H9 (cell line): ENCODE results near the gene SARNP. TPM values are rescaled to one million over a fixed set of nuclear protein-coding genes. Genes with fewer than 3 reads are reported as not detected.

Experiments used
- DNase-seq: peaks from one replicate; pipeline ENCODE4 v3.0.0-alpha.2; 2017
- H2AFZ ChIP-seq: one replicate; pipeline ENCODE4 v1.6.1; 2013; ENCODE audit warnings: mild to moderate bottlenecking, low read length, control low read depth, moderate library complexity
- H2AK5ac ChIP-seq: 2 replicates; pipeline ENCODE4 v1.6.1; 2013; ENCODE audit warnings: low read length, control low read depth, mixed read lengths; ENCODE audit not compliant: insufficient read length
- H2BK120ac ChIP-seq: one replicate; pipeline ENCODE4 v1.6.1; 2013; ENCODE audit warnings: low read depth, mild to moderate bottlenecking, low read length, control low read depth, inconsistent platforms; ENCODE audit not compliant: poor library complexity, severe bottlenecking
- H2BK12ac ChIP-seq: 2 replicates; pipeline ENCODE4 v1.6.1; 2013; ENCODE audit warnings: low read length, control low read depth, mixed read lengths, low read depth; ENCODE audit not compliant: insufficient read length
- H2BK15ac ChIP-seq: 2 replicates; pipeline ENCODE4 v1.6.1; 2013; ENCODE audit warnings: low read depth, low read length, control low read depth
- H2BK20ac ChIP-seq: one replicate; pipeline ENCODE4 v1.6.1; 2013; ENCODE audit warnings: low read depth, mild to moderate bottlenecking, low read length, control low read depth, inconsistent platforms; ENCODE audit not compliant: poor library complexity, severe bottlenecking
- H2BK5ac ChIP-seq: 2 replicates; pipeline ENCODE4 v1.6.1; 2013; ENCODE audit warnings: low read length, control low read depth, mixed read lengths; ENCODE audit not compliant: insufficient read length
- H3K14ac ChIP-seq: 2 replicates; pipeline ENCODE4 v1.6.1; 2013; ENCODE audit warnings: low read length, control low read depth; ENCODE audit not compliant: insufficient read depth
- H3K18ac ChIP-seq: 2 replicates; pipeline ENCODE4 v1.6.1; 2013; ENCODE audit warnings: low read depth, mild to moderate bottlenecking, mixed read lengths, low read length, control low read depth; ENCODE audit not compliant: insufficient read length
- H3K23ac ChIP-seq: 2 replicates; pipeline ENCODE4 v1.6.1; 2013; ENCODE audit warnings: low read length, control low read depth, mixed read lengths, low read depth; ENCODE audit not compliant: insufficient read length
- H3K23me2 ChIP-seq: 2 replicates; pipeline ENCODE4 v1.6.1; 2013; ENCODE audit warnings: low read depth, mild to moderate bottlenecking, mixed read lengths, low read length, control low read depth; ENCODE audit not compliant: insufficient read length, poor library complexity, severe bottlenecking
- H3K27ac ChIP-seq: 2 replicates; pipeline ENCODE4 v1.5.1; 2013; ENCODE audit warnings: low read length, control low read depth, mixed read lengths, low read depth; ENCODE audit not compliant: insufficient read length
- H3K27me3 ChIP-seq: 2 replicates; pipeline ENCODE4 v1.6.1; 2013; ENCODE audit warnings: low read length, control low read depth, inconsistent platforms; ENCODE audit not compliant: insufficient read depth
- H3K4ac ChIP-seq: 2 replicates; pipeline ENCODE4 v1.6.1; 2013; ENCODE audit warnings: low read depth, mild to moderate bottlenecking, control low read depth, inconsistent platforms, low read length, moderate library complexity
- H3K4me1 ChIP-seq: 2 replicates; pipeline ENCODE4 v1.6.1; 2013; ENCODE audit warnings: low read length, control low read depth, inconsistent platforms; ENCODE audit not compliant: insufficient read depth
- H3K4me2 ChIP-seq: 2 replicates; pipeline ENCODE4 v1.6.1; 2013; ENCODE audit warnings: low read length, control low read depth, mixed read lengths; ENCODE audit not compliant: insufficient read length, insufficient read depth
- H3K56ac ChIP-seq: 2 replicates; pipeline ENCODE4 v1.6.1; 2013; ENCODE audit warnings: low read depth, mild to moderate bottlenecking, mixed read lengths, low read length, control low read depth; ENCODE audit not compliant: insufficient read length
- H3K79me1 ChIP-seq: 2 replicates; pipeline ENCODE4 v1.6.1; 2013; ENCODE audit warnings: low read depth, mild to moderate bottlenecking, moderate library complexity, low read length, control low read depth, inconsistent platforms; ENCODE audit not compliant: insufficient read depth, poor library complexity, severe bottlenecking
- H3K79me2 ChIP-seq: 2 replicates; pipeline ENCODE4 v1.6.1; 2013; ENCODE audit warnings: low read length, control low read depth, inconsistent platforms; ENCODE audit not compliant: insufficient read depth
- H3K9ac ChIP-seq: 2 replicates; pipeline ENCODE4 v1.6.1; 2013; ENCODE audit warnings: low read length, control low read depth, mixed read lengths; ENCODE audit not compliant: insufficient read length; ENCODE audit errors: extremely low read depth
- H3K9me3 ChIP-seq: one replicate; pipeline ENCODE4 v1.6.1; 2013; ENCODE audit warnings: low read depth, low read length, inconsistent platforms; ENCODE audit not compliant: control insufficient read depth
- H3T11ph ChIP-seq: one replicate; pipeline ENCODE4 v1.6.1; 2013; ENCODE audit warnings: mild to moderate bottlenecking, low read length, control low read depth, inconsistent platforms
- H4K20me1 ChIP-seq: one replicate; pipeline ENCODE4 v1.6.1; 2013; ENCODE audit not compliant: control insufficient read depth, insufficient read length, insufficient read depth
- H4K5ac ChIP-seq: 2 replicates; pipeline ENCODE4 v1.6.1; 2013; ENCODE audit warnings: low read depth, mild to moderate bottlenecking, mixed read lengths, low read length, control low read depth; ENCODE audit not compliant: insufficient read length
- H4K8ac ChIP-seq: replicated peaks from 2 replicates; pipeline ENCODE4 v1.6.1; 2013; ENCODE audit warnings: low read length, control low read depth, mixed read lengths, low read depth; ENCODE audit not compliant: insufficient read length
- H4K91ac ChIP-seq: 2 replicates; pipeline ENCODE4 v1.6.1; 2013; ENCODE audit warnings: low read depth, mild to moderate bottlenecking, moderate library complexity, mixed read lengths, low read length, control low read depth; ENCODE audit not compliant: insufficient read length
- H3K27ac Mint-ChIP-seq, 3 experiments: 2 replicates in 2 of 3; 3 replicates in 1 of 3; pipeline ENCODE4 v1.8.0; 2020 to 2021; ENCODE audit warnings: mixed read lengths in 3 of 3, mild to moderate bottlenecking in 1 of 3, moderate library complexity in 1 of 3
- H3K27me3 Mint-ChIP-seq: 2 replicates; pipeline ENCODE4 v1.8.0; 2021; ENCODE audit warnings: low read depth, mild to moderate bottlenecking, moderate library complexity, mixed read lengths
- H3K36me3 Mint-ChIP-seq, 3 experiments: 2 replicates in 2 of 3; 3 replicates in 1 of 3; pipeline ENCODE4 v1.8.0; 2020 to 2021; ENCODE audit warnings: low read depth in 3 of 3, mixed read lengths in 3 of 3; ENCODE audit not compliant: insufficient read depth in 1 of 3
- H3K4me1 Mint-ChIP-seq, 2 experiments: 2 replicates each; pipeline ENCODE4 v1.8.0; 2020; ENCODE audit warnings: mixed read lengths in 2 of 2
- H3K4me3 Mint-ChIP-seq, 2 experiments: 2 replicates in 1 of 2; 3 replicates in 1 of 2; pipeline ENCODE4 v1.8.0; 2020 to 2021; ENCODE audit warnings: mild to moderate bottlenecking in 2 of 2, mixed read lengths in 2 of 2, moderate library complexity in 1 of 2
- H3K9me3 Mint-ChIP-seq, 2 experiments: 2 replicates in 1 of 2; 3 replicates in 1 of 2; pipeline ENCODE4 v1.8.0; 2020; ENCODE audit warnings: mild to moderate bottlenecking in 2 of 2, mixed read lengths in 2 of 2, moderate library complexity in 1 of 2
- CTCF ChIP-seq: fragments of 200-600 bp; sonication (generic); conservative IDR thresholded peaks from 3 replicates; pipeline ENCODE4 v1.8.0; 2021; ENCODE audit warnings: antibody characterized with exemption, mild to moderate bottlenecking
- WGBS: extraction: QIAGEN DNeasy Blood & Tissue Kit; methylation state at CpG from one replicate; pipeline ENCODE4 v1.1.7; 2013; ENCODE audit warnings: missing lambda C conversion rate, low lambda C conversion rate, mixed read lengths; ENCODE audit not compliant: insufficient read length; ENCODE audit errors: extremely low coverage; 5-methylcytosine and 5-hydroxymethylcytosine counted together
- total RNA-seq: library from RNA; stranded (reverse); gene quantifications from 2 replicates; pipeline ENCODE4 v1.2.1, GENCODE V29; 2021

The SARNP gene
- total RNA-seq, 1 experiment from 2014 or later: 127 TPM

GRCh38 chr12:55745361-55746173 is 72.0 kb downstream of the SARNP start:
- Histone ChIP-seq H3K18ac (no peak overlapping the region), H3K23ac (no peak overlapping the region), H3K4me2 (peak overlapping the region; percentile 72), H3K56ac (no peak overlapping the region), H4K8ac (no peak overlapping the region), H2BK15ac (no peak overlapping the region), H3K4me1 (peaks cover 15% of the 10 kb centered on the region), H3K9ac (peak overlapping the region; percentile 31), H4K20me1 (no peaks in the 10 kb centered on the region), H3K23me2 (peaks cover 29% of the 10 kb centered on the region), H2AFZ (no peak overlapping the region), H3K27ac (peak overlapping the region; percentile 37), H3K4ac (no peak overlapping the region), H3K79me2 (peaks cover 6% of the 10 kb centered on the region; the same call in 1 of the 2 replicates), H2BK20ac (no peak overlapping the region), H3K79me1 (peaks cover 3% of the 10 kb centered on the region), H2BK5ac (no peak overlapping the region), H4K91ac (no peak overlapping the region), H2BK12ac (no peak overlapping the region), H3K14ac (no peak overlapping the region), H2AK5ac (no peak overlapping the region), H3T11ph (no peak overlapping the region), H3K9me3 (no peaks in the 10 kb centered on the region), H3K27me3 (no peaks in the 10 kb centered on the region), H2BK120ac (no peak overlapping the region), H4K5ac (no peak overlapping the region)
- Mint-ChIP-seq H3K4me3 (peak overlapping the region; percentile 96 to 97), H3K36me3 (peaks cover 23 to 37% (median 35%) of the 10 kb centered on the region in 3 experiments; a peak in 6 of 7 replicates), H3K27me3 (peaks cover 8% of the 10 kb centered on the region), H3K4me1 (peaks cover 61 to 68% of the 10 kb centered on the region in 2 experiments), H3K27ac (peak overlapping the region; percentile 89 to 98 (median 95)), H3K9me3 (no peaks in the 10 kb centered on the region)
- DNase-seq: peak; percentile 90
- no CpG with 5 or more reads among the region's 13 CpGs for WGBS
- TF ChIP-seq CTCF: peak; percentile 26; the same call in 1 of the 3 replicates
